HepG2 (cell line): ENCODE measurements around the gene TEX19. TPM values are rescaled to one million over a fixed set of nuclear protein-coding genes. Genes with fewer than 3 reads are reported as not detected.

ENCODE experiments used
- ATAD3A ChIP-seq: sonication (generic); formaldehyde crosslinking; IDR thresholded peaks from 2 replicates; pipeline ENCODE4 v1.4.0; 2020; ENCODE audit warnings: missing genetic modification reagents
- CREB3 ChIP-seq: sonication (generic); formaldehyde crosslinking; IDR thresholded peaks from 2 replicates; pipeline ENCODE4 v1.5.0; 2020; ENCODE audit warnings: missing genetic modification reagents
- CTCF ChIP-seq: sonication (generic); formaldehyde crosslinking; IDR thresholded peaks from 2 replicates; pipeline ENCODE4 v1.5.0; 2020; ENCODE audit warnings: mild to moderate bottlenecking, missing genetic modification reagents, moderate library complexity
- DMTF1 ChIP-seq: sonication (generic); formaldehyde crosslinking; IDR thresholded peaks from 2 replicates; pipeline ENCODE4 v1.4.0; 2020; ENCODE audit warnings: mild to moderate bottlenecking, missing genetic modification reagents
- HDAC1 ChIP-seq: sonication (generic); formaldehyde crosslinking; IDR thresholded peaks from 2 replicates; pipeline ENCODE4 v1.5.1; 2020; ENCODE audit warnings: mild to moderate bottlenecking, missing genetic modification reagents
- HMG20A ChIP-seq: IDR thresholded peaks from 2 replicates; pipeline ENCODE4 v1.6.1; 2016; ENCODE audit warnings: borderline replicate concordance
- IKZF5 ChIP-seq: IDR thresholded peaks from 2 replicates; pipeline ENCODE4 v1.6.1; 2018; ENCODE audit warnings: missing genetic modification reagents, mild to moderate bottlenecking, missing compliant biosample characterization
- IRF1 ChIP-seq: sonication (generic); formaldehyde crosslinking; IDR thresholded peaks from 2 replicates; pipeline ENCODE4 v1.4.0; 2020; ENCODE audit warnings: low read depth, mild to moderate bottlenecking, missing genetic modification reagents
- KMT2B ChIP-seq: IDR thresholded peaks from 2 replicates; pipeline ENCODE4 v1.6.1; 2016; ENCODE audit warnings: missing genetic modification reagents, missing compliant biosample characterization
- NR3C1 ChIP-seq: sonication (generic); formaldehyde crosslinking; IDR thresholded peaks from 2 replicates; pipeline ENCODE4 v1.4.0; 2020; ENCODE audit warnings: missing genetic modification reagents
- POGZ ChIP-seq: sonication (generic); formaldehyde crosslinking; IDR thresholded peaks from 2 replicates; pipeline ENCODE4 v1.4.0; 2020; ENCODE audit warnings: mild to moderate bottlenecking, missing genetic modification reagents
- RBM39 ChIP-seq: fragments of 200-400 bp; formaldehyde crosslinking; IDR thresholded peaks from one replicate; pipeline ENCODE4 v1.6.1; 2018; ENCODE audit warnings: antibody characterized with exemption, mild to moderate bottlenecking, low read depth, low read length; ENCODE audit not compliant: poor library complexity, severe bottlenecking
- REPIN1 ChIP-seq: sonication (generic); formaldehyde crosslinking; IDR thresholded peaks from 2 replicates; pipeline ENCODE4 v1.8.0; 2022; ENCODE audit warnings: missing genetic modification reagents, low read depth, mild to moderate bottlenecking, borderline replicate concordance
- SOX13 ChIP-seq, 3 experiments: fragments of 450-650 bp in 1 of 3; sonication (generic) in 1 of 3; formaldehyde crosslinking in 1 of 3; IDR thresholded peaks in 2 of 3; conservative IDR thresholded peaks in 1 of 3; 2 replicates each; pipeline versions ENCODE4 v1.5.0 to v1.6.1; 2016 to 2020; ENCODE audit warnings: antibody characterized with exemption in 1 of 3, mild to moderate bottlenecking in 1 of 3, missing compliant biosample characterization in 1 of 3, missing genetic modification reagents in 1 of 3, moderate library complexity in 1 of 3
- TARDBP ChIP-seq: sonication (generic); formaldehyde crosslinking; IDR thresholded peaks from 2 replicates; pipeline ENCODE4 v1.8.0; 2022; ENCODE audit warnings: mild to moderate bottlenecking, missing genetic modification reagents
- ZBTB26 ChIP-seq: IDR thresholded peaks from 2 replicates; pipeline ENCODE4 v1.6.1; 2016; ENCODE audit warnings: missing compliant biosample characterization, missing genetic modification reagents, borderline replicate concordance
- ZNF180 ChIP-seq: sonication (generic); formaldehyde crosslinking; IDR thresholded peaks from 2 replicates; pipeline ENCODE4 v1.4.0; 2020; ENCODE audit warnings: low read depth, missing genetic modification reagents, borderline replicate concordance
- ZNF24 ChIP-seq: fragments of 450-650 bp; IDR thresholded peaks from 2 replicates; pipeline ENCODE4 v1.6.1; 2017; ENCODE audit warnings: antibody characterized with exemption, mild to moderate bottlenecking
- ZNF790 ChIP-seq: sonication (generic); formaldehyde crosslinking; IDR thresholded peaks from 2 replicates; pipeline ENCODE4 v1.8.0; 2022; ENCODE audit warnings: missing genetic modification reagents, mild to moderate bottlenecking, borderline replicate concordance
- polyA plus RNA-seq, 8 experiments: library from polyadenylated mRNA; depleted of rRNA in 3 of 8; stranded (reverse) in 7 of 8; unstranded in 1 of 8; fragments of >200 nt; fragmentation: Illumina TruSeq in 4 of 8; extraction: Trizol in 4 of 8; gene quantifications; 2 replicates each; pipeline versions ENCODE4 v1.2.1 to v1.2.3, GENCODE V29; 2011 to 2016; ENCODE audit warnings: low read depth in 4 of 8, missing spikeins in 1 of 8, mixed read lengths in 1 of 8; ENCODE audit not compliant: insufficient read depth in 1 of 8
- total RNA-seq, 5 experiments: library from RNA; depleted of rRNA; stranded (reverse); fragments of >200 nt; fragmentation: Illumina TruSeq; extraction: Trizol; gene quantifications; 2 replicates each; pipeline ENCODE4 v1.2.3, GENCODE V29; 2016; ENCODE audit warnings: low read depth in 1 of 5

TEX19 gene
- total and polyA plus RNA-seq, 2 of the 13 experiments (the other 11 are each of a cell fraction or from before 2014, with no cell fraction given): 1.3 to 6.0 TPM

- TF ChIP-seq IRF1 (CRISPR knock-in tag) (peak; percentile 24; the same call in 1 of the 2 replicates), IKZF5 (CRISPR knock-in tag) (peak; percentile 94), REPIN1 (CRISPR knock-in tag) (peak; percentile 85), ZNF790 (CRISPR knock-in tag) (no peak), ZNF180 (CRISPR knock-in tag) (no peak), CTCF (CRISPR knock-in tag) (peak; percentile 20; the same call in 1 of the 2 replicates), TARDBP (CRISPR knock-in tag) (peak; percentile 98), KMT2B (CRISPR knock-in tag) (peak; percentile 52; the same call in 1 of the 2 replicates), POGZ (CRISPR knock-in tag) (peak; percentile 75), ATAD3A (CRISPR knock-in tag) (no peak), HMG20A (CRISPR knock-in tag) (peak; percentile 93), DMTF1 (CRISPR knock-in tag) (no peak), CREB3 (CRISPR knock-in tag) (0 out of 2 replicates have a peak, but pooled peaks have one; percentile 41), SOX13 (IDR thresholded peaks at IDR 0.05) (peak; percentile 100), SOX13 (CRISPR knock-in tag; conservative IDR thresholded peaks at IDR 0.05 in 1 of 2, IDR thresholded peaks at IDR 0.05 in 1 of 2) (peak in 1 of 2 experiments; percentile 100; a peak in 2 of 4 replicates), ZNF24 (no peak), ZBTB26 (CRISPR knock-in tag) (peak; percentile 76; the same call in 1 of the 2 replicates), RBM39 (peak; percentile 3), NR3C1 (CRISPR knock-in tag) (no peak), HDAC1 (peak; percentile 95)
These were observed 12.4 kb upstream of the TEX19 start (continued) for GRCh38 chr17:82346342-82347300.
